ENCODE results near the gene NPR2.

- no peak for TF ChIP-seq POLR2A (IDR thresholded peaks at IDR 0.05; ENCODE audit: low read length)
- TF ChIP-seq GATA1 (IDR thresholded peaks at IDR 0.05; ENCODE audit: low read depth, low read length) = no peak
These were observed 61.8 kb downstream of the NPR2 start for GRCh38 chr9:35852876-35853865.

All from erythroblast (primary cell).